ENCODE measurements around the gene ERI3. TPM values are rescaled to one million over a fixed set of nuclear protein-coding genes. Genes with fewer than 3 reads are reported as not detected.

ERI3 gene
- total RNA-seq, 1 experiment from 2014 or later = 74.2 TPM

- no peaks in the 10 kb centered on the region for H3K36me3 ChIP-seq (ENCODE audit: control insufficient read depth in 1 of 2, insufficient read depth in 2 of 2, low read length in 2 of 2)
- H3K9me3 ChIP-seq (ENCODE audit: control insufficient read depth in 1 of 2, insufficient read depth in 1 of 2, low read depth in 1 of 2, low read length in 2 of 2) = no peaks in the 10 kb centered on the region
- ChIA-PET POLR2A (no interaction called here), RAD21 (ENCODE audit: low non-redundant PET in 1 of 2, low total read pairs in 2 of 2, uncharacterized antibody in 2 of 2, unreplicated experiment in 2 of 2) (interaction anchor here in 1 of 2 experiments (1.3 kb wide), 1 partner anchor 272 kb away, joined by 3 read pairs; no protein-coding TSS in a partner anchor), CTCF (interaction anchor here (5.2 kb wide), 1 partner anchor 214 kb away, joined by 96 read pairs; no protein-coding TSS in a partner anchor)
- no peak overlapping the region for H3K4me2 ChIP-seq (ENCODE audit: low read length)
- H3K27me3 ChIP-seq (ENCODE audit: insufficient read depth, low read length) = no peaks in the 10 kb centered on the region
- no peak overlapping the region for H3K27ac ChIP-seq (ENCODE audit: low read depth, low read length)
- H3K4me1 ChIP-seq (ENCODE audit: control insufficient read depth in 1 of 2, insufficient read depth in 2 of 2, low read length in 2 of 2) = no peaks in the 10 kb centered on the region
- no peak for ATAC-seq
- no peaks in the 10 kb centered on the region for H3K9me2 ChIP-seq (ENCODE audit: insufficient read depth)
- H4K20me1 ChIP-seq (ENCODE audit: insufficient read depth) = no peaks in the 10 kb centered on the region
- DNase-seq (ENCODE audit: low read depth, low spot score) = no peak
- no peaks in the 10 kb centered on the region for H3K79me2 ChIP-seq (ENCODE audit: insufficient read depth, low read length)
- BruUV-seq (replicated peaks) = no TSS peak
- intact Hi-C loops (cut with micrococcal nuclease) = no loop called here
- no peak overlapping the region for H3K4me3 ChIP-seq (replicated peaks in 1 of 2; ENCODE audit: low read depth in 1 of 2, low read length in 2 of 2)
- H3K9ac ChIP-seq (ENCODE audit: low read length) = no peak overlapping the region
- no peak for TF ChIP-seq CBX3 (IDR thresholded peaks at IDR 0.05; ENCODE audit: low read depth)
- TF ChIP-seq SRF (IDR thresholded peaks at IDR 0.05; ENCODE audit: low read depth) = no peak
- no peak for TF ChIP-seq MAX (IDR thresholded peaks at IDR 0.05)
- no peak for TF ChIP-seq POLR2AphosphoS5 (IDR thresholded peaks at IDR 0.05; ENCODE audit: low read depth, low read length)
- TF ChIP-seq SP1 (IDR thresholded peaks at IDR 0.05; ENCODE audit: low read depth) = no peak
- TF ChIP-seq EZH2phosphoT487 (IDR thresholded peaks at IDR 0.05; ENCODE audit: borderline replicate concordance) = no peak
- no peak for TF ChIP-seq ZNF274 (IDR thresholded peaks at IDR 0.05; ENCODE audit: low read depth, low read length)
- no peak for TF ChIP-seq EZH2 (IDR thresholded peaks at IDR 0.05)
- no peak for TF ChIP-seq TCF7L2 (IDR thresholded peaks at IDR 0.05; ENCODE audit: borderline replicate concordance, extremely low read depth, insufficient read depth, insufficient read length)
- TF ChIP-seq SIN3A (IDR thresholded peaks at IDR 0.05; ENCODE audit: low read depth) = no peak
- no peak for TF ChIP-seq REST (IDR thresholded peaks at IDR 0.05; ENCODE audit: low read depth)
- H2AFZ ChIP-seq (ENCODE audit: low read depth, low read length, poor library complexity, severe bottlenecking) = no peak overlapping the region
Measured at GRCh38 chr1:44380666-44381177, 25.7 kb upstream of the ERI3 start.

All from HCT116 (cell line).